Mucosa of rectum (tissue), 2 donors: ENCODE data around the gene PRDX5.
A peak's percentile ranks its signal among the peaks of the same experiment; 100 is the strongest.

ENCODE experiments used
- H3K27ac ChIP-seq, 2 donors: one replicate each; pipeline ENCODE4 v1.7.0; 2013; ENCODE audit warnings: inconsistent platforms in 2 of 2, low read depth in 2 of 2, low read length in 2 of 2
- H3K27me3 ChIP-seq, 2 donors: one replicate each; pipeline ENCODE4 v1.7.0; 2013; ENCODE audit warnings: low read length in 2 of 2; ENCODE audit not compliant: control insufficient read depth in 2 of 2, insufficient read depth in 2 of 2
- H3K36me3 ChIP-seq, 2 donors: one replicate each; pipeline ENCODE4 v1.7.0; 2013; ENCODE audit warnings: low read length in 2 of 2; ENCODE audit not compliant: control insufficient read depth in 2 of 2, insufficient read depth in 2 of 2
- H3K4me1 ChIP-seq, 2 donors: one replicate each; pipeline ENCODE4 v1.7.0; 2013; ENCODE audit warnings: low read length in 2 of 2, mild to moderate bottlenecking in 1 of 2; ENCODE audit not compliant: control insufficient read depth in 2 of 2, insufficient read depth in 2 of 2
- H3K4me3 ChIP-seq, 2 donors: one replicate each; pipeline ENCODE4 v1.7.0; 2013; ENCODE audit warnings: low read length in 2 of 2
- H3K9ac ChIP-seq, 2 donors: one replicate each; pipeline ENCODE4 v1.7.0; 2013; ENCODE audit warnings: low read length in 2 of 2, low read depth in 1 of 2, mild to moderate bottlenecking in 1 of 2
- H3K9me3 ChIP-seq, 2 donors: one replicate each; pipeline ENCODE4 v1.7.0; 2013; ENCODE audit warnings: low read length in 2 of 2; ENCODE audit not compliant: control insufficient read depth in 2 of 2
- donor health status: healthy.
- donor health status: Normal muscosa, but diverticular disease.

The PRDX5 gene

GRCh38 chr11:64317961-64318765 is at the start of gene PRDX5:
PRDX5 (plus strand) TSS chr11:64318121; CDS start chr11:64318216, 95 bp downstream.
- Histone ChIP-seq H3K4me1 (peaks cover 42 to 53% of the 10 kb centered on the region in 2 donors), H3K9ac (peak within 1 kb of the TSS; percentile 88 to 99), H3K36me3 (peaks cover 34 to 36% of the 10 kb centered on the region in 2 donors)

DNA sequence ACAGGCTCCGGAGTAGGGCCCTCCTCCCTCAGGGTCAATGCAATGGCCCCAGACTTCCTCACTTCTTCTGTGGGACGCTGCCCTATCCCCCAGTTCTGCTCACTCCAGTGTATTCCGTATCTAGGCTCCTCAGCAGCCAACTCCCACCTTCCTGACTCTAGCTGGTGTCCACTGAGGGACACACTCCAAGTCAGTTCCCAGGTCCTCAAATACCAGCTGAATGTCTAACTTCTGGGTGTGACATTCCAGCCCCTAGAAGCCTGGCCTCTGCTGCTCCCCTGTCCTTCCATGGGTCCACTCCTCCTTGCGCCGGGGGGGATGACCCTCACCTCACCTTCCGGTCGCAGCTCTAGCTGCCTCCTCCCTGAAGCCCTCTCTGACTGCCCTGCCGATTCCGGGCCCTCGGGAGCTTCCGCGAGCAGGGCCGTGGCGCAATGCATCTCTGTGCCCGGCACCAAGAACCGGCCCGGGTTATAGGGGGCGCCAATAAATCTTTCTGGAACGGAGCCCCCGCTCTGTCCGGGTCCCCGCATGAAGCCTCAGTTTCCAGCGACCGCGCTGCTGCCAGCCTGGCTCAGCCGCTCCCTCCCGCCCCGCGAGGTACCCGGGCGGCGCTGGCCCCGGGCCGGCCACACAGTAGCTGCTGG is 48.9 kb upstream of the PRDX5 start:
- H3K27ac ChIP-seq: peak overlapping the region; percentile 96 to 98
- H3K4me3 ChIP-seq: peak overlapping the region; percentile 83 to 96
- no peaks in the 10 kb centered on the region for H3K9me3 ChIP-seq
- no peaks in the 10 kb centered on the region for H3K27me3 ChIP-seq
- peak overlapping the region; percentile 84 to 92 for H3K9ac ChIP-seq
- peaks cover 18 to 23% of the 10 kb centered on the region in 2 donors for H3K36me3 ChIP-seq
- H3K4me1 ChIP-seq: peaks cover 32 to 38% of the 10 kb centered on the region in 2 donors

More at GRCh38 chr11:64317961-64318765, at the start of gene PRDX5:
- H3K27ac ChIP-seq: peak within 1 kb of the TSS; percentile 98 to 100
- peak within 1 kb of the TSS; percentile 78 to 96 for H3K4me3 ChIP-seq
- H3K9me3 ChIP-seq: no peaks in the 10 kb centered on the region
- no peaks in the 10 kb centered on the region for H3K27me3 ChIP-seq

DNA sequence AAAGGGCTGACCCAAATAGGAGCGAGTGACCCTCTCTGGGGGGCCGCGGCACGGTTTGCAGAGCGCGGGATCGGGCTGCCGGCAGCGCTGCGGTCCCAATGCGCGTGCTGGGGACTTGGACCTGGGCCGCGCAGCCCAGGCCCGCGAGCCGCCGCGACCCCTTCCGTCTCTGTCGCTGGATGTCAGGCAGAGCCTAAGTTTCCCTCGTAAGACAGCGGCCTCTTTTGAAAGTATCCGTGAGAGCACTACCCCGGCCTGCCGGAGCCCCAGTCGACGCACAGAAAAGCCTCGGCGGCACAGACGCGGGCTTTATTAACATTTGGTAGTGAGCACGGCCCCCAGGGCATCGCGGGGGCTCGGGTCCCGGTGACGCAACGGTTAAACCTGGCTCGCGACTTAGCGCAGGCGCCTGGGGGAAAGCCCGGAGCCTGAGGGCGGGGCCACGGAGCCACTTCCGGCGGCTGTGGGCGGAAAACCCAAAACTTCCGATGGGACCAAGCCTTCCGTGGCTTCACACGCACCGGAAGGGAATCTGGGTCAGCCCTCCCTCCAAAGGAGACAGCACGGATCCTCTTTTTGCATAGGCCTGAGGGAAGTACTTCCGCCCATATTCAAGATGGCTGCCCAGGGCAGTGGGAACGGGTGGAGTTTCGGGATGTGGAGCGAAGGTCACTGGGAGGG is 48.2 kb upstream of the PRDX5 start:
- no peaks in the 10 kb centered on the region for H3K27me3 ChIP-seq
- peak overlapping the region; percentile 84 to 92 for H3K9ac ChIP-seq
- H3K4me1 ChIP-seq: peaks cover 32 to 39% of the 10 kb centered on the region in 2 donors
- peak overlapping the region; percentile 83 to 96 for H3K4me3 ChIP-seq
- H3K36me3 ChIP-seq: peaks cover 16% of the 10 kb centered on the region in 2 donors
- peak overlapping the region; percentile 96 to 98 for H3K27ac ChIP-seq
- no peaks in the 10 kb centered on the region for H3K9me3 ChIP-seq

GRCh38 chr11:64275031-64275800 is 42.7 kb upstream of the PRDX5 start:
- Histone ChIP-seq H3K27me3 (no peaks in the 10 kb centered on the region), H3K4me1 (peaks cover 26 to 35% of the 10 kb centered on the region in 2 donors), H3K27ac (no peak overlapping the region), H3K4me3 (no peak overlapping the region), H3K36me3 (peaks cover 10 to 14% of the 10 kb centered on the region in 2 donors), H3K9ac (peak overlapping the region in 1 of 2 donors; percentile 26), H3K9me3 (no peaks in the 10 kb centered on the region)

DNA sequence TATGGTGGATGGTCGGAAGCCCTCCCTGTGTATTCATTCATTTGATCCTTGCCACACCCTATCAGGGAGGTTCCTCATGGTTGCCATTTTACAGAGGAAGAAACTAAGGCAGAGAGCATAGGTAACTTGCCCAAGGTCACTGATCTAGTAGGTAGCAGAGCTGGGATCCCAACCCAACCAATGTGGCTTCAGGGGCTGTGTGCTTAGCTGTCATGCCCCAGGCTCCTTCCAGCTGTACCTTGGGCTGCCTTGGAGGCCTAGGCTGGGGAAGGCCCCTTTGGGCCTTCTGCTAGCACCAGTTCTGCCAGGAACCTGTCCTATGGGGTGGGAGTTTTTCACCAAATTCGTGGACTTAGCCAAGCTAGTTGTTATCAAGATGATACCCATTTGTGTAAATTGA is 42.1 kb upstream of the PRDX5 start:
- Histone ChIP-seq H3K4me1 (peaks cover 26 to 35% of the 10 kb centered on the region in 2 donors), H3K27ac (no peak overlapping the region), H3K27me3 (no peaks in the 10 kb centered on the region), H3K4me3 (no peak overlapping the region), H3K9me3 (no peaks in the 10 kb centered on the region), H3K36me3 (peaks cover 10 to 14% of the 10 kb centered on the region in 2 donors), H3K9ac (no peak overlapping the region)

DNA sequence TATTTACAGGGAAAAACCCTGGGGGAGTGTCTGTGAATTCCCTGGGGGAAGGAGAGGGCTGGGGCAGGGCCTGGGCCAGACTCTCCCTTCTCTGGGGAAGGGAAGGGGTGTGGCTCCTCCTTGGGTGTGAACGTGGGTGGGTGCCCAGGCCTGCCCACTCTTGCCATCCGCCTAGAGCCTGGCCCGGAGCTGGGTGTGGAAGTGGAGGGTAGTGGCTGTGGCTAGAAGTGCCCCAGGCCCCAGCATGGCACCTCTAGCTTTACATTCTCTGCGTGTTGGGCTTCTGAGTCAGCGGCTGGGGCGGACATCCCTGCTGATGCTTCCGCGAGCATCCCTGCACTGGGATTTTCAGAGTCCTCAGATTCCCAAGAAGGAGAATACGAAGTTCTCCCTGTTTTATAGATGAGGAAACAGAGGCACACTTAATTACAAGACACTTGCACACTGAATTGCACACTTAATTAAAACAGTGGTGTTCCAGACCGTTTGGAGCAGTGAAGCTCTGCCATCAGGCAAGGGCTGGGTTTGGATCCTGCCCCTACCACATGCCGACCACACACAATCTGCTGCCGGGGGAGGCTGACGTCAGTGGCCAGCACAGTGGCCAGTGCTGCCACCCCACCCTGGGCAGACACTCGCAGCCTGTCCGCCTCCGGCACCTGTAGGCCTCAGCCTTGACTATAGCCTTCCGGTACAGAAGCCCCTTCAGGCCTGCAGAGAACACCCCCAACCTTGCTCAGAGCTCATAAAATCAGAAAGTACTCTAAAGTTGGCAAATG is 41.1 kb upstream of the PRDX5 start:
- H3K27me3 ChIP-seq: no peaks in the 10 kb centered on the region
- peak overlapping the region; percentile 67 to 83 for H3K27ac ChIP-seq
- no peak overlapping the region for H3K4me3 ChIP-seq
- no peaks in the 10 kb centered on the region for H3K9me3 ChIP-seq
- H3K4me1 ChIP-seq: peaks cover 24 to 32% of the 10 kb centered on the region in 2 donors
- H3K36me3 ChIP-seq: peaks cover 10 to 18% of the 10 kb centered on the region in 2 donors
- H3K9ac ChIP-seq: peak overlapping the region in 1 of 2 donors; percentile 58

- Histone ChIP-seq H3K4me3 (no peak overlapping the region), H3K9ac (no peak overlapping the region), H3K9me3 (no peaks in the 10 kb centered on the region), H3K27ac (no peak overlapping the region), H3K36me3 (peaks cover 12 to 22% of the 10 kb centered on the region in 2 donors), H3K27me3 (no peaks in the 10 kb centered on the region), H3K4me1 (peaks cover 26 to 32% of the 10 kb centered on the region in 2 donors)
Measured at GRCh38 chr11:64278576-64279190, 39.2 kb upstream of the PRDX5 start.

- Histone ChIP-seq H3K9ac (no peak overlapping the region), H3K4me1 (peaks cover 26 to 27% of the 10 kb centered on the region in 2 donors), H3K36me3 (peaks cover 12 to 14% of the 10 kb centered on the region in 2 donors), H3K27ac (no peak overlapping the region), H3K9me3 (no peaks in the 10 kb centered on the region), H3K27me3 (no peaks in the 10 kb centered on the region), H3K4me3 (no peak overlapping the region)
Measured at GRCh38 chr11:64281957-64282770, 35.8 kb upstream of the PRDX5 start.
